Spleen (tissue), 11 donors: Measurements from ENCODE around the gene MYEOV. TPM values are rescaled to one million over a fixed set of nuclear protein-coding genes. Genes with fewer than 3 reads are reported as not detected.

Experiments
- DNase-seq: peaks from one replicate; pipeline ENCODE4 v3.0.0-alpha.2; 2020
- H3K27ac ChIP-seq, 8 donors: fragments of 200-600 bp; sonication (generic) in 7 of 8; 1 replicate in 4 of 8; 2 replicates in 4 of 8; pipeline versions ENCODE4 v1.5.0 to v1.8.0; 2016 to 2021; ENCODE audit warnings: inconsistent platforms in 4 of 8, mild to moderate bottlenecking in 4 of 8, moderate library complexity in 1 of 8
- H3K27me3 ChIP-seq, 7 donors: fragments of 200-600 bp; sonication (generic) in 6 of 7; replicated peaks in 1 of 7; 1 replicate in 4 of 7; 2 replicates in 3 of 7; pipeline versions ENCODE4 v1.5.0 to v1.8.0; 2016 to 2021; ENCODE audit warnings: inconsistent platforms in 3 of 7, mild to moderate bottlenecking in 1 of 7
- H3K36me3 ChIP-seq, 6 donors: fragments of 200-600 bp; sonication (generic) in 5 of 6; 1 replicate in 4 of 6; 2 replicates in 2 of 6; pipeline versions ENCODE4 v1.5.0 to v1.8.0; 2016 to 2021; ENCODE audit warnings: inconsistent platforms in 2 of 6
- H3K4me1 ChIP-seq, 6 donors: fragments of 200-600 bp; sonication (generic) in 5 of 6; 1 replicate in 3 of 6; 2 replicates in 3 of 6; pipeline versions ENCODE4 v1.5.0 to v1.8.0; 2016 to 2021; ENCODE audit warnings: inconsistent platforms in 3 of 6
- H3K4me3 ChIP-seq, 8 donors: fragments of 200-600 bp; sonication (generic) in 7 of 8; 1 replicate in 4 of 8; 2 replicates in 4 of 8; pipeline versions ENCODE4 v1.5.0 to v1.8.0; 2016 to 2021; ENCODE audit warnings: inconsistent platforms in 4 of 8, mild to moderate bottlenecking in 4 of 8, moderate library complexity in 2 of 8
- H3K9me3 ChIP-seq, 8 donors: fragments of 200-600 bp; sonication (generic) in 7 of 8; 1 replicate in 4 of 8; 2 replicates in 4 of 8; pipeline versions ENCODE4 v1.5.0 to v1.8.0; 2016 to 2021; ENCODE audit warnings: inconsistent platforms in 4 of 8
- POLR2A ChIP-seq, 3 donors: fragments of 450-650 bp; IDR thresholded peaks; one replicate each; pipeline ENCODE4 v1.5.1; 2017; ENCODE audit warnings: antibody characterized with exemption in 3 of 3, mild to moderate bottlenecking in 1 of 3
- POLR2AphosphoS5 ChIP-seq, 3 donors: sonication (generic); formaldehyde crosslinking; IDR thresholded peaks; one replicate each; pipeline ENCODE4 v1.5.1; 2017; ENCODE audit warnings: antibody characterized with exemption in 3 of 3
- WGBS, 5 donors: extraction: QIAGEN DNeasy Blood & Tissue Kit in 3 of 5; methylation state at CpG; one replicate each; pipeline versions ENCODE4 v1.1.5 to v1.1.7; 2013 to 2018; 5-methylcytosine and 5-hydroxymethylcytosine counted together
- intact Hi-C: fragments of 100-400 bp; cut with DNase I; formaldehyde crosslinking; loops from one replicate; pipeline ENCODE4 v1.15.0; 2023; ENCODE audit warnings: low total_unique reads
- polyA plus RNA-seq, 3 donors: library from polyadenylated mRNA; stranded (reverse); fragments of 200-250 nt; gene quantifications; one replicate each; pipeline ENCODE4 v1.2.1, GENCODE V29; 2013
- total RNA-seq, 7 donors: library from RNA; depleted of rRNA in 3 of 7; stranded (reverse); fragments of >200 nt in 3 of 7; fragmentation: NEBNext Ultra II Directional in 4 of 7; extraction: Animal tissue kit (Norgen Biotek cat#: 25700) in 4 of 7; gene quantifications; one replicate each; pipeline versions ENCODE4 v1.1.0 to v1.2.1, GENCODE V29; 2016 to 2021
- TF ChIP-seq, protein P1 (sequence below), 11 experiments: fragments of 200-600 bp in 7 of 11; fragments of 450-650 bp in 4 of 11; sonication (generic) in 4 of 11; IDR thresholded peaks in 8 of 11; conservative IDR thresholded peaks in 3 of 11; 1 replicate in 7 of 11; 2 replicates in 4 of 11; pipeline versions ENCODE4 v1.4.0 to v1.8.0; 2016 to 2021; ENCODE audit warnings: antibody characterized with exemption in 11 of 11, inconsistent platforms in 4 of 11, mild to moderate bottlenecking in 1 of 11
- donor health status: healthy with polysubstance abuse.
- donor health status: DM: no; HTN: no; CAD: no; lungs with moderate emphysema.
- donor health status: DM: no; HTN: no; CAD: no.
- donor health status: Bipolar disorder and iron deficiency.
- donor health status: healthy.
- donor health status: DM: no; HTN: no; CAD: no.
- donor health status: DM: yes; HTN: yes; CAD: no.

Gene MYEOV
- total and polyA plus RNA-seq, 10 donors, result 0.06 to 1.4 (median 0.47) TPM; not detected in 2

DNA sequence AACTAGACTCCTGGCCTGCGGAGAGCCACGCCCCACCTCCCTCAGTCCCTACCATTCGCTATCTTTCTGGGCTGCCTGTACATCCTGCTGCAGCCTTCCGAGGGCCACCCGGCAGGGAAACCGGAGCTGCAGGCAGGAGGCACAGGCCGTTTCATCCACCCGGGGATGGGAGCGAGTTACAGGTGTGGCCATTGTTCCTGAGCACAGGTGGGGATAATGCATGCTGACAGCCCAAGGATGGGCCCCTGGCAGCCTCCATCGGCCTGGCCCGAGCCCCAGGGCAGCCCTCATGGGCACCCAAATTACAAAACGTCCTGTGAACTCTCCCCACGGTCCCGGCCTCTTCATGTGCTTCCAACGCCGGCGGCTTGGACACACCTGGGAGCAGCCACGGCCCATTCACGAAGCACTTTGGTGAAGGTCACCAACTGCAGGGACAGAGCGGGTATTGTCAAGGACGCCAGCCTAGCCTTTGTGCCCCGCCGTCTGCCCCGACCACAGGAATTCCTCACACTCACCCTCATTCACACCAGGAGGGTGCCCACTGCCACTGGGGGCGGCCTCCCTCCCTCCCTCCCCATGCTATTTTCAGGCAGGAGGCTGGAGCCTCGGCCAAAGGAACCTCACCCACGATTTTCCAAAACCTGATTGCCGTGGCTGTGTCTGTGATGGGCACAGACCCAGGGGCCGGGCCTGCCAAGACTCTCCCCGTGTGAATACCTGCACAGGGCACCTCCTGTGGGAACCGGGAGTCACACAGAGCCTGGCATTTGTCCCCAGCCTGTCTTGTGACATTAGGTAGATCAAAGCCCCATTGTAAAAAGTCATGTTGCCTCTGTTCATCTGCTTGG, 42.1 kb upstream of the MYEOV start:
- no peak overlapping the region for H3K27ac ChIP-seq
- H3K9me3 ChIP-seq, result peaks cover 0 to 12% (median 8%) of the 10 kb centered on the region in 8 donors
- WGBS, 5 donors, result 70 to 83% (median 75%) methylated on average over 19 to 31 of the region's 31 CpGs
- intact Hi-C loops, result no loop called here
- peak; percentile 36 for DNase-seq
- no peaks in the 10 kb centered on the region for H3K36me3 ChIP-seq
- TF ChIP-seq POLR2AphosphoS5 (IDR thresholded peaks at IDR 0.05), result no peak
- TF ChIP-seq POLR2A (IDR thresholded peaks at IDR 0.05), result no peak
- TF ChIP-seq, protein P1, sequence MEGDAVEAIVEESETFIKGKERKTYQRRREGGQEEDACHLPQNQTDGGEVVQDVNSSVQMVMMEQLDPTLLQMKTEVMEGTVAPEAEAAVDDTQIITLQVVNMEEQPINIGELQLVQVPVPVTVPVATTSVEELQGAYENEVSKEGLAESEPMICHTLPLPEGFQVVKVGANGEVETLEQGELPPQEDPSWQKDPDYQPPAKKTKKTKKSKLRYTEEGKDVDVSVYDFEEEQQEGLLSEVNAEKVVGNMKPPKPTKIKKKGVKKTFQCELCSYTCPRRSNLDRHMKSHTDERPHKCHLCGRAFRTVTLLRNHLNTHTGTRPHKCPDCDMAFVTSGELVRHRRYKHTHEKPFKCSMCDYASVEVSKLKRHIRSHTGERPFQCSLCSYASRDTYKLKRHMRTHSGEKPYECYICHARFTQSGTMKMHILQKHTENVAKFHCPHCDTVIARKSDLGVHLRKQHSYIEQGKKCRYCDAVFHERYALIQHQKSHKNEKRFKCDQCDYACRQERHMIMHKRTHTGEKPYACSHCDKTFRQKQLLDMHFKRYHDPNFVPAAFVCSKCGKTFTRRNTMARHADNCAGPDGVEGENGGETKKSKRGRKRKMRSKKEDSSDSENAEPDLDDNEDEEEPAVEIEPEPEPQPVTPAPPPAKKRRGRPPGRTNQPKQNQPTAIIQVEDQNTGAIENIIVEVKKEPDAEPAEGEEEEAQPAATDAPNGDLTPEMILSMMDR (IDR thresholded peaks at IDR 0.05 in 8 of 11, conservative IDR thresholded peaks at IDR 0.05 in 3 of 11), result no peak
- H3K27me3 ChIP-seq, result peaks cover 0 to 8% (median 0%) of the 10 kb centered on the region in 7 donors
- H3K4me3 ChIP-seq, result no peak overlapping the region
- peaks cover 0 to 8% (median 0%) of the 10 kb centered on the region in 6 donors for H3K4me1 ChIP-seq

DNA sequence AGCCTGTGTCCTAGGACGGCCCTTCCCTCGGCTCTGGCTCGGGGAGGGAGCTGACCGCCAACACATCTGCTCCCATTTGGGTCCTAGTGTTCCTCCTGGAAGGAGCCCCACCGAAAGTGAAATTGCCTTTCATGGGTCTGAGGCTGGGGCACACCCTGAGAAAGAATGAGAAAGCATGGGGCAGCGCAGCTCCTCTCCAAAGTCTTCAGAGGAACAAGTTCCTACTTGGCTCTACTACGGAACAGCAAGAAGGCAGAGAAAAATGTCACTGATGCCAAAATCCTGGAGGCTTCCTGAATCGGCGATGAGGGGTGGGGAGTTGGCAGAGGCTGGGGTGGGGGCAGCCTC, 41.5 kb upstream of the MYEOV start:
- H3K27ac ChIP-seq, result no peak overlapping the region
- intact Hi-C loops, result no loop called here
- no peak for DNase-seq
- H3K27me3 ChIP-seq, result peaks cover 0 to 8% (median 0%) of the 10 kb centered on the region in 7 donors
- peaks cover 0 to 8% (median 0%) of the 10 kb centered on the region in 6 donors for H3K4me1 ChIP-seq
- H3K36me3 ChIP-seq, result no peaks in the 10 kb centered on the region
- no peak overlapping the region for H3K4me3 ChIP-seq
- no peak for TF ChIP-seq POLR2A (IDR thresholded peaks at IDR 0.05)
- TF ChIP-seq, protein P1 (IDR thresholded peaks at IDR 0.05 in 8 of 11, conservative IDR thresholded peaks at IDR 0.05 in 3 of 11), result no peak
- TF ChIP-seq POLR2AphosphoS5 (IDR thresholded peaks at IDR 0.05), result no peak
- WGBS, 5 donors, result 91 to 95% (median 92%) methylated on average over 9 of the region's 9 CpGs
- H3K9me3 ChIP-seq, result peaks cover 0 to 12% (median 8%) of the 10 kb centered on the region in 8 donors

DNA sequence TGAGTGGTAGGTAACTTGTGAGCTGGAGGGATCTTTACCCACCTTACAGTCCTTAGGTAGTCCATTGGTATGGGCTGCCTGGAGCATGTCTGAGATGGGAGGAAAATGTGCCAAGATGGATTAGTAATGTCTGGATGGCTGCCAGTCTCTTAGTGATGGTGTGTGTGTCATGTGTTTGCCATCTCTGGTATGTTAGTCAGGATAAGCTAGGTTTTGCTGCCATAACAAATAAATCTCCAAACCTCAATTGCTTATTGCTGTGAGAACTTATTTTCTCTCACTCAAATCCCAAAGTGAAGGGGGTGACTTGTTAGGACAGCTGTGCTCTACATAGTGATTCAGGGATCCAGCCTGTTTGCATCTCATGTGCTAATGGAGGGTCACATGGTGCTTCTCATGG, 40.9 kb upstream of the MYEOV start:
- intact Hi-C loops, result no loop called here
- TF ChIP-seq POLR2AphosphoS5 (IDR thresholded peaks at IDR 0.05) (no peak), POLR2A (IDR thresholded peaks at IDR 0.05) (no peak)
- TF ChIP-seq, protein P1 (IDR thresholded peaks at IDR 0.05 in 8 of 11, conservative IDR thresholded peaks at IDR 0.05 in 3 of 11), result no peak
- Histone ChIP-seq H3K9me3 (peaks cover 0 to 12% (median 8%) of the 10 kb centered on the region in 8 donors), H3K27ac (no peak overlapping the region), H3K27me3 (peaks cover 0 to 8% (median 0%) of the 10 kb centered on the region in 7 donors), H3K4me3 (no peak overlapping the region), H3K4me1 (peaks cover 0 to 8% (median 0%) of the 10 kb centered on the region in 6 donors), H3K36me3 (no peaks in the 10 kb centered on the region)
- DNase-seq, result no peak

DNA sequence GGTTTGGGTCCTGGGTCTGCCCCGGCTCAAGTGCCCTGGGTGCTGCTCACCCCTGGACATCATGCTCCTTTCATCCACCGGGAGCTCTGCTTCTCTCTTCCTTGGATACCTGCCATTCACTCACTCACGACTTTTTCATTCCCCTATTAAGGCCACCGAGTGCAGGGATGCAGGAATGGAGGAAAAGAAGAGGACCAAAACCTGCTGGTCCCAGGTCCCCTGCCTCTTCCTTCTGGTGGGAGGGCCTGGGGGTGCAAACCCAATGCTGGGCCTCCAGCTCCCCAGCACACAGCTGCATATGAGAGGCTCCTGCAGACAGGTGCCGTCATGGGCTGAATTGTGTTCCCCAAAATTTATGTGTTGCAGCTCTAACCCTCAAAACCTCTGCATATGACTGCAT, 36.8 kb upstream of the MYEOV start:
- intact Hi-C loops, result no loop called here
- peak; percentile 51 for DNase-seq
- Histone ChIP-seq H3K4me3 (no peak overlapping the region), H3K4me1 (peaks cover 0 to under 1% (median 0%) of the 10 kb centered on the region in 6 donors), H3K27me3 (peaks cover 0 to 5% (median 0%) of the 10 kb centered on the region in 7 donors), H3K9me3 (peaks cover 0 to 19% (median 8%) of the 10 kb centered on the region in 8 donors), H3K36me3 (no peaks in the 10 kb centered on the region), H3K27ac (no peak overlapping the region)
- TF ChIP-seq, protein P1 (IDR thresholded peaks at IDR 0.05 in 8 of 11, conservative IDR thresholded peaks at IDR 0.05 in 3 of 11), result no peak
- no peak for TF ChIP-seq POLR2A (IDR thresholded peaks at IDR 0.05)
- no peak for TF ChIP-seq POLR2AphosphoS5 (IDR thresholded peaks at IDR 0.05)
- 81 to 89% (median 87%) methylated on average over 5 of the region's 5 CpGs for WGBS, 5 donors
